Fibroblast of lung (primary cell): Measurements from ENCODE around the gene MYOZ2.

Experiments used
- EZH2 ChIP-seq: IDR thresholded peaks from 2 replicates; pipeline ENCODE4 v1.5.1; 2012; ENCODE audit warnings: low read length, control low read depth, mild to moderate bottlenecking; ENCODE audit errors: missing control alignments
- TF ChIP-seq, protein P1 (sequence below), 2 donors: IDR thresholded peaks in 1 of 2; conservative IDR thresholded peaks in 1 of 2; 1 replicate in 1 of 2; 2 replicates in 1 of 2; pipeline ENCODE4 v1.5.1; 2011 to 2012; ENCODE audit warnings: low read length in 2 of 2, control low read depth in 1 of 2, inconsistent platforms in 1 of 2, low read depth in 1 of 2, mild to moderate bottlenecking in 1 of 2

DNA sequence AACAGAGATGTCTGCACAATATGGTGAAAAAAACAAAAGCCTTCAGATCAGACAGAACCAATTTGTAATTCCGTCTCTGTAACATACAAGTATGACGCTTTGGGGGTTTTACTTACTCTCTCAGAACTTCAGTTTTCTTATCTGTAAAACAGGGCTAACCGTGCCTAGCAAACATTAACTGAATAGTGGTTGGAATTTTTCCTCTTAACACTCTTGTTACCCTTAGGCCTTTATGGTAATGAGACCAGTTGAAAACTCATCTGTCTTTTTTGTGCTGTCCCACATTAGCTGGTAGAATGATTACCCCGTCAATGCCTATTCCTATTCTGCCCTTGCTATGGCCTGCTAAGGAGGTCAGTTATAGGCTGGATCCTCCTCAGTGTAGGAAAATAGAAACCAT lies 4.5 kb upstream of the MYOZ2 start:
- TF ChIP-seq, protein P1, sequence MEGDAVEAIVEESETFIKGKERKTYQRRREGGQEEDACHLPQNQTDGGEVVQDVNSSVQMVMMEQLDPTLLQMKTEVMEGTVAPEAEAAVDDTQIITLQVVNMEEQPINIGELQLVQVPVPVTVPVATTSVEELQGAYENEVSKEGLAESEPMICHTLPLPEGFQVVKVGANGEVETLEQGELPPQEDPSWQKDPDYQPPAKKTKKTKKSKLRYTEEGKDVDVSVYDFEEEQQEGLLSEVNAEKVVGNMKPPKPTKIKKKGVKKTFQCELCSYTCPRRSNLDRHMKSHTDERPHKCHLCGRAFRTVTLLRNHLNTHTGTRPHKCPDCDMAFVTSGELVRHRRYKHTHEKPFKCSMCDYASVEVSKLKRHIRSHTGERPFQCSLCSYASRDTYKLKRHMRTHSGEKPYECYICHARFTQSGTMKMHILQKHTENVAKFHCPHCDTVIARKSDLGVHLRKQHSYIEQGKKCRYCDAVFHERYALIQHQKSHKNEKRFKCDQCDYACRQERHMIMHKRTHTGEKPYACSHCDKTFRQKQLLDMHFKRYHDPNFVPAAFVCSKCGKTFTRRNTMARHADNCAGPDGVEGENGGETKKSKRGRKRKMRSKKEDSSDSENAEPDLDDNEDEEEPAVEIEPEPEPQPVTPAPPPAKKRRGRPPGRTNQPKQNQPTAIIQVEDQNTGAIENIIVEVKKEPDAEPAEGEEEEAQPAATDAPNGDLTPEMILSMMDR (conservative IDR thresholded peaks at IDR 0.05 in 1 of 2, IDR thresholded peaks at IDR 0.05 in 1 of 2; ENCODE audit: low read depth in 1 of 2, low read length in 2 of 2): no peak
- no peak for TF ChIP-seq EZH2
